ENCODE measurements around the gene SGF29.
"Not testable (repeated sequence)": the region's sequence is repeated elsewhere in the genome, so short reads cannot be mapped to it uniquely, and the experiment has no call there.

The SGF29 gene

GRCh38 chr16:28526201-28527099 is 27.3 kb upstream of the SGF29 start:
- no peak for TF ChIP-seq CTCF (conservative IDR thresholded peaks at IDR 0.05; ENCODE audit: control insufficient read depth, insufficient read depth, low read depth, low read length)
- DNase-seq (ENCODE audit: low read depth): no peak
- no peak overlapping the region for H3K4me3 ChIP-seq (ENCODE audit: control insufficient read depth, low read depth, low read length)

- H3K4me3 ChIP-seq (ENCODE audit: control insufficient read depth, low read depth, low read length); DNase-seq (ENCODE audit: low read depth): not testable (repeated sequence)
Measured at GRCh38 chr16:28527100-28527785, 26.5 kb upstream of the SGF29 start.

DNA sequence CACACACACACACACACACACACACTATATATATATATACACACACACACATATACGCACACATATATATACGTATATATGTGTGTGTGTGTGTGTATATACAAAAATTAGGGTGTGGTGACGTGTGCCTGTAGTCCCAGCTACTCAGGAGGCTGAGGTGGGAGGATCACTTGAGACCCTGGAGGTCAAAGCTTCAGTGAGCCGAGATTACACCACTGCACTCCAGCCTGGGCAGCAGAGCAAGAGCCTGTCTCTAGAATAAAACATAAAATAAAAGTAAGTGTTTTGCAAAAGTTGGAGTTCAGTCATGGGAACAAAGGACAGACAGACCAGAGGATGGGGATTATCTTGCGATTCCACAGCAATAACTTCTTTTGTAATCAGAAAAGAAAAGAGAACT is 25.7 kb upstream of the SGF29 start:
- DNase-seq (ENCODE audit: low read depth): no peak
- no peak for TF ChIP-seq CTCF (conservative IDR thresholded peaks at IDR 0.05; ENCODE audit: control insufficient read depth, insufficient read depth, low read depth, low read length)
- H3K4me3 ChIP-seq (ENCODE audit: control insufficient read depth, low read depth, low read length): no peak overlapping the region

- no peak overlapping the region for H3K4me3 ChIP-seq (ENCODE audit: control insufficient read depth, low read depth, low read length)
- TF ChIP-seq CTCF (conservative IDR thresholded peaks at IDR 0.05; ENCODE audit: control insufficient read depth, insufficient read depth, low read depth, low read length): no peak
Measured at GRCh38 chr16:28528463-28528867, 25.3 kb upstream of the SGF29 start.

DNA sequence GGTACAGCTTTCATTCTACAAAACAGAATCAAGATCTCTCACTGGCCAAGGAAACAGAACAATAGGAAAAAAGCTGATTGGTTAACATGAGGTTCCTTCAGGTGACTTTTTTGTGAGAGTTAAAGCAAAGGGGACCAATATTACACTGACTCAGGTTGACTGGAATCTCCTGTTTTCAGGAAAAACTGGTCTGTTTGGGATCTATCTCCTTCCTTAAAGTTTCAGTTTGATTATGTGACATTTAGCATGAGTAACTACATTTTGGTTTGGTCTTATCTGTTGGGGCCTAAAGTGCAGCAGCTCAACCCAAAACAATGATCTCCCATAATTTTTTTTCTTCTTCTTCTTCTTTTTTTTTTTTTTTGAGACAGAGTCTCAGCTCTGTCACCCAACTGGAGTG is 24.6 kb upstream of the SGF29 start:
- no peak overlapping the region for H3K4me3 ChIP-seq (ENCODE audit: control insufficient read depth, low read depth, low read length)
- DNase-seq (ENCODE audit: low read depth): no peak
- TF ChIP-seq CTCF (conservative IDR thresholded peaks at IDR 0.05; ENCODE audit: control insufficient read depth, insufficient read depth, low read depth, low read length): no peak

More at GRCh38 chr16:28528463-28528867, 25.3 kb upstream of the SGF29 start:
- DNase-seq (ENCODE audit: low read depth): no peak

GRCh38 chr16:28531777-28532744 is 21.7 kb upstream of the SGF29 start:
- H3K4me3 ChIP-seq (ENCODE audit: control insufficient read depth, low read depth, low read length): no peak overlapping the region
- peak; percentile 33 for DNase-seq (ENCODE audit: low read depth)
- no peak for TF ChIP-seq CTCF (conservative IDR thresholded peaks at IDR 0.05; ENCODE audit: control insufficient read depth, insufficient read depth, low read depth, low read length)

All from fibroblast of mammary gland (primary cell).